ENCODE data around the gene TIMM21. TPM values are rescaled to one million over a fixed set of nuclear protein-coding genes. Genes with fewer than 3 reads are reported as not detected.

TIMM21 gene
- total RNA-seq, 2 donors from 2014 or later, result 3.9 to 23.1 TPM

DNA sequence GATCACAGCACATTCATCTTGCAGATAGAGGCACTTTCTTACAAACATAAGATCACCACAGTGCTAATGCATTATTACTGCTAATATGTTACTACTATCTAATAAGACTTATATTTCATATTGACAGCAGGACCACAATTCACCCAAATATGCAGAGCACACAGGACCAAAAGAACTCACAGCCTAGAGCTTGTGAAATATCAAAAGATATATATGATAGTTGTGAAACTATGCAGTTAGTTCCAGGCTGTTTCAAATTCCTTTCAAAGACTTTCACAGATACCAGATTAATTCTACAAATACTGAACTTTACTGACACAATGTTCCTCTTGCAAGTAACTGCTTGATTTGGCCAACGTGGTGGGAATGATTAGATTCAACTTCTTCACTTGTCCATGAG, 23.7 kb upstream of the TIMM21 start:
- Histone ChIP-seq H3K36me3 (replicated peaks in 1 of 2; ENCODE audit: insufficient read depth in 1 of 2, low read depth in 2 of 2) (no peaks in the 10 kb centered on the region), H3K27me3 (no peaks in the 10 kb centered on the region), H3K4me1 (no peaks in the 10 kb centered on the region), H3K27ac (no peak overlapping the region), H3K4me3 (no peak overlapping the region), H3K9me3 (no peaks in the 10 kb centered on the region)
- DNase-seq, result no peak
- TF ChIP-seq, protein P1, sequence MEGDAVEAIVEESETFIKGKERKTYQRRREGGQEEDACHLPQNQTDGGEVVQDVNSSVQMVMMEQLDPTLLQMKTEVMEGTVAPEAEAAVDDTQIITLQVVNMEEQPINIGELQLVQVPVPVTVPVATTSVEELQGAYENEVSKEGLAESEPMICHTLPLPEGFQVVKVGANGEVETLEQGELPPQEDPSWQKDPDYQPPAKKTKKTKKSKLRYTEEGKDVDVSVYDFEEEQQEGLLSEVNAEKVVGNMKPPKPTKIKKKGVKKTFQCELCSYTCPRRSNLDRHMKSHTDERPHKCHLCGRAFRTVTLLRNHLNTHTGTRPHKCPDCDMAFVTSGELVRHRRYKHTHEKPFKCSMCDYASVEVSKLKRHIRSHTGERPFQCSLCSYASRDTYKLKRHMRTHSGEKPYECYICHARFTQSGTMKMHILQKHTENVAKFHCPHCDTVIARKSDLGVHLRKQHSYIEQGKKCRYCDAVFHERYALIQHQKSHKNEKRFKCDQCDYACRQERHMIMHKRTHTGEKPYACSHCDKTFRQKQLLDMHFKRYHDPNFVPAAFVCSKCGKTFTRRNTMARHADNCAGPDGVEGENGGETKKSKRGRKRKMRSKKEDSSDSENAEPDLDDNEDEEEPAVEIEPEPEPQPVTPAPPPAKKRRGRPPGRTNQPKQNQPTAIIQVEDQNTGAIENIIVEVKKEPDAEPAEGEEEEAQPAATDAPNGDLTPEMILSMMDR (IDR thresholded peaks at IDR 0.05), result no peak
- TF ChIP-seq POLR2A (IDR thresholded peaks at IDR 0.05), result no peak
- WGBS, 2 donors, result 29 to 35% methylated on average over 1 of the region's 1 CpG
- ATAC-seq, result no peak
- intact Hi-C loops (cut with DNase I), result no loop called here

DNA sequence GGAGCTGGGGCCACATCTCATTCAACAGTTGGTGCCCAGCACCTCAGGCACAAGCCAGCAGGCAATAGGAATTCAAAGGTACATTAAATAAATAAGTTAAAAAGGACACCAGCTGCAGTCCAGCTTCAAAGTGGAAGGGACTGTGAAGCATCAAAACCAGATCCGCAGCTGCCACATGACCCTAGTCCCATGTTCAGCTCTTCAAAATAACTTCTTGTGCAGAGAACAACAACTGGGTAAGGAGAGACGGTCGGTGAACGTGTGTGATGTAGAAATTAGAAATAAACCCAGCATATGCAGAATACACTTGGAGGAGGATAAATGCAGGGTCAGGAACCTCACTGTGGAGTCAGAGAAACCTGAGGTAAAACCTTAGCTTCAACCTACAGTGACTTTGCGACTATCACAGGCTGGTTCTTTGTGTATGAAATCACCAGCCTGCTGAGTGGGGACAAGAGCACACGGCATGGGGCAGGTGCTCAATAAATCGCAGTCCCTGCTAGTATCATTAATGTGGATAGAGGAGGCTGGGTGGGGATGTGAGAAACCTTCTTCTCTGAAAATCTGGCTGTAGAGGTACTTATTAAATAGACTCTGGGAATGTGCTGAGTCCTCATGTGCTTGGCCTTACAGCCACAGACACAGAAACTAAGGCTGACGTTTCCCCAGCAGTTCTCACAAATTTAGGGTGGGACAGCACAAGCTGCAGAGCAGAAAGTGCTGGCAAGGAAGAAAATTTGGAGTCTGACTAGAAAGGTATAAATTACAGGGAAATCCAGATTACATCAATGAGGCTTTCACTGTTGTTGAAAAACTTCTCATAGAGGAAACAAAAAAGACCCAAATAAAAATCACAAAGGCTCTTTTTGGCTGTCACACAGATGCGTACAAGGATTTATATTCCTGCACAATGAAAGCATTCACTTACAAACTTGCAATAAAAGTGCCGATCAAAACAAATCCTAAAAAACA, 21.4 kb upstream of the TIMM21 start:
- Histone ChIP-seq H3K27me3 (no peaks in the 10 kb centered on the region), H3K9me3 (no peaks in the 10 kb centered on the region), H3K36me3 (replicated peaks in 1 of 2; ENCODE audit: insufficient read depth in 1 of 2, low read depth in 2 of 2) (no peaks in the 10 kb centered on the region), H3K27ac (no peak overlapping the region), H3K4me1 (no peaks in the 10 kb centered on the region), H3K4me3 (no peak overlapping the region)
- DNase-seq (no peak), ATAC-seq (no peak)
- WGBS, 2 donors, result 52 to 55% methylated on average over 10 of the region's 10 CpGs
- TF ChIP-seq, protein P1 (IDR thresholded peaks at IDR 0.05), result no peak
- no peak for TF ChIP-seq POLR2A (IDR thresholded peaks at IDR 0.05)
- intact Hi-C loops (cut with DNase I), result no loop called here

DNA sequence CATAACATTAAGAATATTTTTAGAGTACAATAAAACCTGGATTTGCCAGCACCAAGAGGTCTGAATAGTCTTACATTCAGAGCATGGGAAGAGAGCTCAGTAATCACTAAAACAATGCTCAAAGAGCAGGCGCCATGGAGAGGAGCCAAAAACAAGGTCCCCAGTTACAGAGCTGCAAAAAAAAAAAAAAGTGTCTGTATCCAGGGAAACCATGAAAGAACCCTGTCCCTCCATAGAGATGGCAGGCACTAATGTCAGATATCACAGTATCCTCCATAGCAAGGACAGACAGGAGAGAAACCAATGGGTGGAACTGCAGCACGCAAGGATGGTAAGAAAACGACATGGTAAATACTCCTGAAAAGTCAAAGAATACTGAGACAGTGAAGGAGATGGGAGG, 20.2 kb upstream of the TIMM21 start:
- TF ChIP-seq, protein P1 (IDR thresholded peaks at IDR 0.05), result no peak
- no peak for TF ChIP-seq POLR2A (IDR thresholded peaks at IDR 0.05)
- Histone ChIP-seq H3K36me3 (replicated peaks in 1 of 2; ENCODE audit: insufficient read depth in 1 of 2, low read depth in 2 of 2) (no peaks in the 10 kb centered on the region), H3K27me3 (no peaks in the 10 kb centered on the region), H3K4me1 (no peaks in the 10 kb centered on the region), H3K27ac (no peak overlapping the region), H3K9me3 (no peaks in the 10 kb centered on the region), H3K4me3 (no peak overlapping the region)
- ATAC-seq (no peak), DNase-seq (no peak)
- intact Hi-C loops (cut with DNase I), result no loop called here
- WGBS, 2 donors, result 58 to 59% methylated on average over 3 of the region's 3 CpGs

DNA sequence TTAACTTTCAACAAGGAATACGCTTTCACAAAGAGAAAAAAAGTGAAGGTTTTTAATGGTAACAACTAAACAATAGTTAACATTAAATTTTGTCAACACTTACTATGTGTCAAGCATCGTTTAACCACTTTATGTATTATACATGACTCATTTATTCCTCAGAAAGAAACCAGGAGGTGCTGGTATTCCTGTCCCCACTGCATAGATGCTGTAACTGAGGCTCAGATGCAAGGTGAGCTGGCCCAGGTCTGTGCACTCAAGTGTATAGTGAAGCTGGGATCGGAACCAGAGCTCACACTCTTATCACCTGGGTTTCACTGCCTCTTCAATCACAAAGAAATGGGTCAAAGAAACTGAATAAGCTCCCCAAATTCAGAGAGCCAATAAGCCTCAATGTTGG, 17.2 kb upstream of the TIMM21 start:
- DNase-seq (no peak), ATAC-seq (no peak)
- H3K4me3 ChIP-seq, result no peak overlapping the region
- no peaks in the 10 kb centered on the region for H3K9me3 ChIP-seq
- no peaks in the 10 kb centered on the region for H3K27me3 ChIP-seq
- WGBS, 2 donors, result 77 to 87% methylated on average over 3 of the region's 3 CpGs
- no peaks in the 10 kb centered on the region for H3K36me3 ChIP-seq (replicated peaks in 1 of 2; ENCODE audit: insufficient read depth in 1 of 2, low read depth in 2 of 2)
- H3K27ac ChIP-seq, result no peak overlapping the region
- TF ChIP-seq POLR2A (IDR thresholded peaks at IDR 0.05), result no peak
- TF ChIP-seq, protein P1 (IDR thresholded peaks at IDR 0.05), result no peak
- intact Hi-C loops (cut with DNase I), result no loop called here
- H3K4me1 ChIP-seq, result no peaks in the 10 kb centered on the region

DNA sequence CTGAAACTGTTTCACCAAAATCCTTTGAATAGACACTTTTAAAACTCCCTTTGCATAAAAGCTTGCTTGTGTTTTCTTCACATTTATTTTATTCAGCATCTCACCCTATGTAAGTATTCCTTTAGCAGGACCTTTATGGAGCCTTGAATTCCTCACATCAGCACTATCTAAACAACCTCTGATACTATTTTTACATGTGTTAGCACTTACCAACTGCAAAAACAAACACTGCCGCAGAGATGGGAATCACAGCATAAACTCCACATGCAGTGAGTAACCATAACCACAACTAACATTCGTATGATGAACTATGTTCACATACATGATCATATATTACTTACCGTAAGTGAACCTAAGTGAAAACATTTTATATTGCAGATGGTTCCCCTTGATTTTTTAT, 16.1 kb upstream of the TIMM21 start:
- H3K9me3 ChIP-seq, result no peaks in the 10 kb centered on the region
- intact Hi-C loops (cut with DNase I), result no loop called here
- DNase-seq (no peak), ATAC-seq (no peak)
- no peaks in the 10 kb centered on the region for H3K4me1 ChIP-seq
- TF ChIP-seq, protein P1 (IDR thresholded peaks at IDR 0.05), result no peak
- no peak for TF ChIP-seq POLR2A (IDR thresholded peaks at IDR 0.05)
- no peaks in the 10 kb centered on the region for H3K27me3 ChIP-seq
- 54 to 59% methylated on average over 3 of the region's 3 CpGs for WGBS, 2 donors
- no peaks in the 10 kb centered on the region for H3K36me3 ChIP-seq (replicated peaks in 1 of 2; ENCODE audit: insufficient read depth in 1 of 2, low read depth in 2 of 2)
- H3K27ac ChIP-seq, result no peak overlapping the region
- no peak overlapping the region for H3K4me3 ChIP-seq

Data from body of pancreas (tissue), 4 donors.